ENCODE data around the gene TM4SF18. TPM values are rescaled to one million over a fixed set of nuclear protein-coding genes. Genes with fewer than 3 reads are reported as not detected.

Gene TM4SF18
- total RNA-seq, 1 experiment from 2014 or later, result 54.5 TPM

- ATAC-seq (no peak), DNase-seq (ENCODE audit: low read depth, low spot score) (no peak)
- no peaks in the 10 kb centered on the region for H3K36me3 ChIP-seq (ENCODE audit: control insufficient read depth, insufficient read depth, low read length)
- H3K4me1 ChIP-seq (ENCODE audit: control insufficient read depth, insufficient read depth, low read length), result peaks cover 25% of the 10 kb centered on the region
- no peaks in the 10 kb centered on the region for H3K27me3 ChIP-seq (ENCODE audit: control insufficient read depth, insufficient read depth, low read length)
- CTCF ChIA-PET, result no interaction called here
- TF ChIP-seq SIN3A (IDR thresholded peaks at IDR 0.05; ENCODE audit: borderline replicate concordance, insufficient read depth, low read depth, low read length) (no peak), CTCF (IDR thresholded peaks at IDR 0.05) (peak; percentile 28; the same call in 1 of the 2 replicates)
- intact Hi-C loops (cut with micrococcal nuclease; ENCODE audit: unreplicated experiment), result no loop called here
- H3K9me3 ChIP-seq (ENCODE audit: control insufficient read depth, insufficient read depth, low read depth, low read length), result peaks cover 33% of the 10 kb centered on the region; the same call in 1 of the 2 replicates
- no TSS peak for BruUV-seq (replicated peaks)
- H3K27ac ChIP-seq (ENCODE audit: low read length), result peak overlapping the region; percentile 100
- in situ Hi-C loops (cut with HindIII; ENCODE audit: low pct_unique_long_range_greater_than_20kb, low sequenced_read_pairs), result no loop called here
- H3K4me3 ChIP-seq (ENCODE audit: low read depth in 2 of 2, low read length in 2 of 2), result no peak overlapping the region
- POLR2A ChIA-PET, result no interaction called here
Observed at GRCh38 chr3:149343951-149344350, 10.5 kb upstream of the TM4SF18 start.

DNA sequence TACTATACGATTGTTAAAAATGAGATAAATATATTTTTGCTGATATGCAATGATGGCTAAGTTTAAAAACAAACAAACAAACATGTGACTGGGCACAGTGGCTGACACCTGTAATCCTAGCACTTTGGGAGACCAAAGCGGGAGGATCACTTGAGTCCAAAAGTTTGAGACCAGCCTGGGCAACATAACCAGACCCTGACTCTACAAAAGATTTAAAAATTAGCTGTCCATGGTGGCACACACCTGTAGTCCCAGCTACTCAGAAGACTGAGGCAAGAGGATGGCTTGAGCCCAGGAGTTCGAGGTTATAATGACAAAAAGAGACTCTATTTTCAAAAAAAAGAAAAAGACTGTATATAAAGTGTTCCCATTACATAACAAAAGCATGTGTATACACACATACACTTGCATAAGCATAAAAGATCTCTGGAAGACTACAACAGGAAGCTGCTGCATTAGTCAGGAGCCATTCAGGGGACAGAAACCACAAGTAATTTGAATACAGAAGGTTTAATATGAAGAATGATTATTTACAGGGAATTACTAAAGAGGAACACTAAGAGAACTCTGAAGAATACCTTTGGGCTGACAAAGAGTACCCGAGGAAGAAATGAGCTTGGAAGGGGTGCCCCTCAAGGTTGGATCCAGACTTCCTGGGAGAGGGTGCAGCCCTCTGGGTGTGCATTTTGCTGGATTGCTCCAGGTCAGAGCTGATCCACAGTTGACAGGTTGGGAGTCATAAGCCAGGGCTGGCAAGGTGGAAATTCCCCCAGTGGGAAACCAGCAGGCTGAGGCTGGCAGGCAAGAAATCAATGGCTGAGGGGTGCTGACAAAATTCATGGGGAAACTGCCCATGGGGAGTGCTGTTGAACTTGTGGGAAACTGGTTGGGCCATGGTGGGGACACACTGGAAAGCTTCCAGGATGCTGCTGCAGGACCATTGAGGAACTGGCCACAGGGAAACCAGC, 9.3 kb upstream of the TM4SF18 start:
- Histone ChIP-seq H3K4me1 (ENCODE audit: control insufficient read depth, insufficient read depth, low read length) (peaks cover 28% of the 10 kb centered on the region), H3K9me3 (ENCODE audit: control insufficient read depth, insufficient read depth, low read depth, low read length) (peaks cover 42% of the 10 kb centered on the region; the same call in 1 of the 2 replicates), H3K4me3 (ENCODE audit: low read depth in 2 of 2, low read length in 2 of 2) (no peak overlapping the region), H3K27ac (ENCODE audit: low read length) (peak overlapping the region; percentile 100), H3K27me3 (ENCODE audit: control insufficient read depth, insufficient read depth, low read length) (no peaks in the 10 kb centered on the region), H3K36me3 (ENCODE audit: control insufficient read depth, insufficient read depth, low read length) (no peaks in the 10 kb centered on the region)
- ChIA-PET POLR2A (interaction anchor here (0.8 to 1.0 kb wide), 2 partner anchors 12 to 34 kb away, joined by 3 read pairs; partner anchors contain the start of gene TM4SF1), CTCF (interaction anchor here (0.6 kb wide), 1 partner anchor 19 kb away, joined by 3 read pairs; no protein-coding TSS in a partner anchor)
- no peak for TF ChIP-seq CTCF (IDR thresholded peaks at IDR 0.05)
- TF ChIP-seq REST (IDR thresholded peaks at IDR 0.05; ENCODE audit: insufficient read depth in 1 of 2, low read depth in 2 of 2, low read length in 1 of 2), result 0 out of 4 replicates have a peak, but pooled peaks of 1 of the 2 experiments have one; percentile 28
- DNase-seq (ENCODE audit: low read depth, low spot score) (no peak), ATAC-seq (no peak)
- intact Hi-C loops (cut with micrococcal nuclease; ENCODE audit: unreplicated experiment), result no loop called here
- in situ Hi-C loops (cut with HindIII; ENCODE audit: low pct_unique_long_range_greater_than_20kb, low sequenced_read_pairs), result no loop called here
- BruUV-seq (replicated peaks), result no TSS peak
